Renal cortical epithelial cell (primary cell): ENCODE measurements around the gene KCTD14. TPM values are rescaled to one million over a fixed set of nuclear protein-coding genes. Genes with fewer than 3 reads are reported as not detected.

ENCODE experiments used
- total RNA-seq: library from RNA; depleted of rRNA; stranded (reverse); fragments of >200 nt; gene quantifications from 2 replicates; pipeline ENCODE4 v1.2.3, GENCODE V29; 2014

KCTD14 gene
- total RNA-seq, 1 donor from 2014 or later, result 10.4 TPM

Other genes with a start within 250 kb of the KCTD14 start
- 18.1 and 74.2 TPM in 2 replicates for gene RSF1, start 202.6 kb downstream of the KCTD14 start, total RNA-seq
- 22.6 and 26.2 TPM in 2 replicates for gene AAMDC, start 202.1 kb downstream of the KCTD14 start, total RNA-seq
- 35.2 and 38.4 TPM in 2 replicates for gene INTS4, start 28.6 kb downstream of the KCTD14 start, total RNA-seq
- gene THRSP, start 40.6 kb upstream of the KCTD14 start, total RNA-seq, result not detected in 2 replicates
- 80.9 and 101 TPM in 2 replicates for gene NDUFC2, start 56.6 kb upstream of the KCTD14 start, total RNA-seq
- 28.8 and 36.8 TPM in 2 replicates for gene ALG8, start 116.3 kb upstream of the KCTD14 start, total RNA-seq
- gene KCTD21, start 165.3 kb upstream of the KCTD14 start, total RNA-seq, result 11.8 and 12.6 TPM in 2 replicates
- gene USP35, start 165.6 kb upstream of the KCTD14 start, total RNA-seq, result 6.8 and 12.4 TPM in 2 replicates